ENCODE data around the gene B3GALT2. TPM values are rescaled to one million over a fixed set of nuclear protein-coding genes. Genes with fewer than 3 reads are reported as not detected.
A peak's percentile ranks its signal among the peaks of the same experiment; 100 is the strongest.

Gene B3GALT2
- total RNA-seq, 1 experiment from 2014 or later, result not detected

DNA sequence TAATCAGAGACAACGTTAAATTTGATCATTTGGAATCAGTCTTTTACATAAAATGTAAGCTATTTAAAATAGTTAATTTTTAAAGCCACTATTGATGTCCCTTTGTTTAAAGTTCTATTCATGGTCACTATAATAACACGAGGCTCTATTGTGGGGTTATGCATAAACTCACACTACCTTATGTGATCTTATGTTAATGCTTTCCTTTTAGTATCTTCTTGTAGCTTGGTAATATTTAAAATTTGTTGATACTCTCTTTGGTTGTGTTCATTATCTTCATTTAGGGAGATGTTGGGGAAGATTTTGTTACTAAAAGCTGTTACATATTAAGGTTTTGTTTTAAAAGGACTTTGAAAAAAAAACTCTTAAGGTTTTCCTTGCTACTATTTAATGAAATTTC lies 1.2 kb downstream of the B3GALT2 start:
- in situ Hi-C loops (cut with HindIII; ENCODE audit: low pct_unique_long_range_greater_than_20kb, low sequenced_read_pairs), result no loop called here

GRCh38 chr1:193184776-193185175 lies 1.6 kb downstream of the B3GALT2 start:
- in situ Hi-C loops (cut with HindIII; ENCODE audit: low pct_unique_long_range_greater_than_20kb, low sequenced_read_pairs), result no loop called here

More for the DNA sequence above, 1.2 kb downstream of the B3GALT2 start:
- no peak for DNase-seq (ENCODE audit: low read depth)

GRCh38 chr1:193183019-193183627 lies 3.3 kb downstream of the B3GALT2 start:
- peak; percentile 14 for DNase-seq (ENCODE audit: low read depth)
- in situ Hi-C loops (cut with HindIII; ENCODE audit: low pct_unique_long_range_greater_than_20kb, low sequenced_read_pairs), result no loop called here

More at GRCh38 chr1:193184776-193185175, 1.6 kb downstream of the B3GALT2 start:
- DNase-seq (ENCODE audit: low read depth), result no peak

DNA sequence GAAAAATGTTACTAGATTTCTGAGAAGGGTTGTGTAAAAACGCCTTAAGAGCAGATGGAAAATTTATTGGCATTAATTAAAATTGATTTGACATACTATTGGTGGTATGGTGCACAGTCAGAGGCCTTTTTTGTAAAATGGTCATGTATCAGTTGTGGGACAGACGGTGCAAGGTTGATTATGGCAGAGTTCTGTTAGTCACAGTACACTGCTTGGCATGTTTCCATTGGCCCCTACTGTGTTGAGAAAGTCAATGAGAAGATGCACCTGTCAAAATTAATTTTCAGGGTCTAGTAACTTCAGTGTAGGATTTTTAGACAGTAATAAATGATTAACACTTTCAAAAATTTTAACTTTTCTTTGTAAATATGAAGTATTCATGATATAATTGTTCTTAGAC lies 4.4 kb downstream of the B3GALT2 start:
- no peak for DNase-seq (ENCODE audit: low read depth)
- in situ Hi-C loops (cut with HindIII; ENCODE audit: low pct_unique_long_range_greater_than_20kb, low sequenced_read_pairs), result no loop called here

- in situ Hi-C loops (cut with HindIII; ENCODE audit: low pct_unique_long_range_greater_than_20kb, low sequenced_read_pairs), result no loop called here
- DNase-seq (ENCODE audit: low read depth), result peak; percentile 45
These were observed 4.9 kb downstream of the B3GALT2 start for GRCh38 chr1:193181536-193181935.

DNA sequence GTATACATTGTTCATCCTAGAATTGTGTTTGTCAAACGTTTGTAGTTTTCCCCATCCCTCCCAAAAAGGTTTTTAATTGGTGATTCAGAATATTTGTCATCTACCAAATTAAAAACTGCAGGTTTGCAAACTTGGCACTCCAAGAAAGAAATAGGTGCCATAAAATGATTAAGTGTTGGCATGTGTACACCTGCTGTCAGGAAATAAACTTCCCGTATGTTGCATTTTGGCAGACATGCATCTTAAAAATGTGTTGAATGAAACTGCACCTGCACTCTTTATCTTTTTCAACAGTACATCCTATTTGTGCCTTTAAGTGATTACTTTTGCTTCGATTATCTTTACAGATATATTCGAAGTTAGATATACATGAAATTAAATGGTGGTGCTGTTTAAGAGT lies 7.3 kb downstream of the B3GALT2 start:
- in situ Hi-C loops (cut with HindIII; ENCODE audit: low pct_unique_long_range_greater_than_20kb, low sequenced_read_pairs), result no loop called here
- DNase-seq (ENCODE audit: low read depth), result no peak

DNA sequence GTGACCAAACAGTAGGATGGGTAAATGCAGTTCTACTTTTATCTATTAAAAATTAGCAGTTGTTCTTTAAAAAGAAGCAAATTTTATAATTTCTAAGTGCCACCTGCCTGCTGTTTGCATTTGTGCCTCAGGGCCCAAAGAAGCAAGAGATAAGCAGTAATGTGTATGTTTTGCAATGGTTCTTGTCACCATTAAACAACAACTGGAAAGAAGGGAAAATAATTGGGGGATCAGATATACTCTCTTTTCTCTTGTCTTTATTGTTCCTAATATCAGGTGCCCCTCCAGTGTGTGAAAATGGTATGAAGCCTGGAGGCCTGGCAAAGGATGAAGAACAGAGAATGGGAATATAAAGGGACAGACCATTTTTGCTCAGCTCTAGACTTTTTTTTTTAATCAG lies 9.6 kb downstream of the B3GALT2 start:
- DNase-seq (ENCODE audit: low read depth), result no peak
- in situ Hi-C loops (cut with HindIII; ENCODE audit: low pct_unique_long_range_greater_than_20kb, low sequenced_read_pairs), result no loop called here

- in situ Hi-C loops (cut with HindIII; ENCODE audit: low pct_unique_long_range_greater_than_20kb, low sequenced_read_pairs), result no loop called here
- no peak for DNase-seq (ENCODE audit: low read depth)
These were observed 10.3 kb downstream of the B3GALT2 start for GRCh38 chr1:193176113-193176512.

DNA sequence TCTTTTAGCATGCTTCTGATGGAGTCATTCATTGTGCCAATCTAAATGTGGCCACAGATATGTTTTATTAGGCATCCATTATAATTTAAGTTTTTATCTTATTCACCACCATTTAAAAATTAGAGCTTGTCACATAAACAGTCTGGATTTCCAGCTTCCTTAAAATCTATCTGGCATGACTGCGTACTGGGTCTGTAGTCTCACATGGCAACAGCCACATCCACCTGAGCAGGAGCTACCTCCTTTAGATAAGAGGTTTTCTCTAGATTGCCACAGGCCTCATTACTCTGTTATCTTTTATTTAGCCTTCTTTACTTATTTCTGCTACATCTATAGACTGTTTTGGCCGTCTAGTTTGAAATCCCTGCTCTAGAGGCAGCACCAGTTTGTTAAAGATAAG lies 29.1 kb downstream of the B3GALT2 start:
- DNase-seq (ENCODE audit: low read depth), result no peak
- in situ Hi-C loops (cut with HindIII; ENCODE audit: low pct_unique_long_range_greater_than_20kb, low sequenced_read_pairs), result no loop called here

GRCh38 chr1:193156822-193157142 lies 29.6 kb downstream of the B3GALT2 start:
- DNase-seq (ENCODE audit: low read depth), result no peak
- in situ Hi-C loops (cut with HindIII; ENCODE audit: low pct_unique_long_range_greater_than_20kb, low sequenced_read_pairs), result no loop called here

DNA sequence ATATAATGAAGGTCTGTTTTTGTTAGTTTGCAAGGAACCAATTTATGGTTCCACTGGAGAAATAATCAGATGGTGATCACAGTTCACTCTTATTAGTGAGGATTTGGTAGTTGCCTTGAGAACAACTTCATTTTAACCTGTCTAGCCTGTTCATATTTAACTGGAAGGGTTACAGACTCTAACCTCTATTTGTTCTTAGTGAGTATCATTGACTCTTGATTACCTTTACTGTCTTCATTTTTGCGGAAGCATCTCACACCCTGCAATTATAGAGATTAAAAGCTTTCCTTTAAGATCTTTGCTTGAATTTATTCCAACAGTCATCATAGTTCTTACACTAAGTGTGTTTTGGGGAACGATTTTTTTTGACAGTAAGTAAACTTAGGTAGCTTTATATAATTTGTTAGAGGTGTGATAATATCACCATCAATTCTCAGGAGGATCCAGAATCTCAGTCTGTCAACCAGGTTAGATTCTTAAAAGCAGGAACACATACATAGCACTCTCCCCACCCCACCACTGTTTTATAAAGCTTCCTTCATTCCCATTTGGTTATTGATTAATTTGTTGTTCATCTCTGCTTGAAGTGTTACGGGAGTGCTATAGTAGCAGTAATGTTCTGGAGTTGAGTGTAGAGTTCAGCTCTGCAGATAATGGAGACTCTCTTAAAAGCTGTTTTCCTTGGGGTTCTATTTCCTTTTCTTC lies 30.1 kb downstream of the B3GALT2 start:
- no peak for DNase-seq (ENCODE audit: low read depth)

GRCh38 chr1:193144999-193145398 lies 41.4 kb downstream of the B3GALT2 start:
- in situ Hi-C loops (cut with HindIII; ENCODE audit: low pct_unique_long_range_greater_than_20kb, low sequenced_read_pairs), result no loop called here
- DNase-seq (ENCODE audit: low read depth), result no peak

More for the DNA sequence above, 30.1 kb downstream of the B3GALT2 start:
- in situ Hi-C loops (cut with HindIII; ENCODE audit: low pct_unique_long_range_greater_than_20kb, low sequenced_read_pairs), result no loop called here

GRCh38 chr1:193144361-193144938 lies 42.0 kb downstream of the B3GALT2 start:
- in situ Hi-C loops (cut with HindIII; ENCODE audit: low pct_unique_long_range_greater_than_20kb, low sequenced_read_pairs), result no loop called here

DNA sequence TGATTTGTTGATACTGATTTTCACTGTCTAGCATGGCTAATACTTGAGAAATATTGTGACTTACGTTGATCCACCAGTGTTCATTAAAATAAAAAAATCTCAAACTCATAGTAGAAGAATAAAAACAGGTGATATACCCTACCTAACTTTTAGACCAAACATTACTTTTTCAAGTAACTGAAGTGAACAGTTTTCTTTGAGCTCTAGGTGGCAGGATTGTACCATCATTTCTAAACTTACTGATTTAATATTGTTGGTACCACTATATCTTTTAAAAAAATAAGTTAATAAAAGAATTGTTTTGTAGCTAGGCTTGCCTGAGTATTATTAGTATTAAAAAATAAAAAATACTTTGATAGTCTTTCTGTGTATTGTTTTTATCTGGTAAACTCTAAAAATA lies 43.1 kb downstream of the B3GALT2 start:
- peak; percentile 8 for DNase-seq (ENCODE audit: low read depth)
- in situ Hi-C loops (cut with HindIII; ENCODE audit: low pct_unique_long_range_greater_than_20kb, low sequenced_read_pairs), result no loop called here

More at GRCh38 chr1:193144361-193144938, 42.0 kb downstream of the B3GALT2 start:
- no peak for DNase-seq (ENCODE audit: low read depth)

DNA sequence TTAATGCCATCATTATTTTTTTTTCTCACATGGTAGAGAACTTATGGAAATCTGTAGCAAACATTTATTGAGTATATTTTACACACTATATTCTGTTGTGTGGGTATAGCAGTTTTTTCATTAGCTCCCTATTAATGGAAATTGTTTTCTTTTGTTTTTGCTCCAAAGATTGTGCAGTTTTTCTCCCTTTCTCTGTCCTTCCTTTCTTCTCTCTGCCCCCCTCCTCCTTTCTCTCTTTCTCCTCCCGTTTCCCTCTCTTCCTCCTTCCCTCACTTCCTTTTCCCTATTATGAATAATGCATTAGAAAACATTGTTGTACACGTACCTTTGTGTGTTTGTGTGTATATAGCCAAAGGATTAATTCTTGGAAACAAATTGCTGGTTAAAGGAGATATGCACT lies 44.0 kb downstream of the B3GALT2 start:
- in situ Hi-C loops (cut with HindIII; ENCODE audit: low pct_unique_long_range_greater_than_20kb, low sequenced_read_pairs), result no loop called here
- no peak for DNase-seq (ENCODE audit: low read depth)

- in situ Hi-C loops (cut with HindIII; ENCODE audit: low pct_unique_long_range_greater_than_20kb, low sequenced_read_pairs), result no loop called here
- DNase-seq (ENCODE audit: low read depth), result no peak
These were observed 44.6 kb downstream of the B3GALT2 start for GRCh38 chr1:193141804-193142203.

DNA sequence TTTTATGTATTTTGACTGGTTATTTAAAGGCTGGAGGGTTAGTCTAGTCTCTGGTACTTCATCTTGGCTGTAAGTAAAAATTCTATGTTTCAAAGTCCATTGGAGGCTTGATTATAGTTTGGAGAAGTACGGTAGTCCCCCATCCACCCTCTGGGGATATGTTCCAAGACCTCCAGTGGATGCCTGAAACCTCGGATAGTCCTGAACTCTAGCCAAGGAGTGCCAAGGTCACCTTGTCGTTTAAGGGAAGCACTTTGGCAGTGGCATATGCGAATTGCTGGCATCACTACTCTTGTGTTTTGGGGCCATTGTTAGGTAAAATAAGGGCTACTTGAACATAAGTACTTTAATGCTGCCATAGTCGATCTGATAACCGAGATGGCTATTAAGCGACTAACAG lies 46.2 kb downstream of the B3GALT2 start:
- in situ Hi-C loops (cut with HindIII; ENCODE audit: low pct_unique_long_range_greater_than_20kb, low sequenced_read_pairs), result no loop called here
- no peak for DNase-seq (ENCODE audit: low read depth)

DNA sequence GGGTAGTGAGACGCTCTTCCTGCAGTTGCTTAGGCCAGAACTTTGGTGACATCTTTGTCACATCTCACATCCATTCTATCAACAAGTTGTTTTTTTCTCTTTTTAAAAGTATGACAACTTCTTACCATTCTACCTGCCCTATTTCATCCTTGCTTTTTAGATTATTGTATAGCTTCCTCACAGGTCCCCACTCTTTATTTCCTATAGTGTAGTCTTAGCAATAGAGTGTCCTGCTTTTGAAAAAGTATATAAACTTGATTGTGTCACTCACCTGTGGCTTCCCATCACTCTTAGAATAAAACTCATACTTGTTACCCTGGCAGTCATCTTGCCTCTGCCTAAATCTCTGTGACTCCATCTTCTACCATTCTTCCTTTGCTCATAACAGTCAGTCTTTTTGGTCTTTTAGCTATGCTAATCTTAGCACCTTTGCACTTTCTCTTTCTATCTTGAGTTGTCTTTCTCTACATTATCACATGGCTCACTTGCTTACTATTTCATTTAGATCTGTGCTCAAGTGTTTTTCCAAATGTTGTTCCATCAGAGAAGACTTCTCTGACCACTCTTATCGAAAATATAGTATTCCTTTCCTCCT lies 55.0 kb downstream of the B3GALT2 start:
- in situ Hi-C loops (cut with HindIII; ENCODE audit: low pct_unique_long_range_greater_than_20kb, low sequenced_read_pairs), result no loop called here
- no peak for DNase-seq (ENCODE audit: low read depth)

Measured in Caki2 (cell line).